Mesenchymal stem cell (in vitro differentiated cells and primary cell): ENCODE results near the gene TSPAN5.

Experiments
- DNase-seq: peaks from one replicate; pipeline ENCODE4 v3.0.0-alpha.2; 2013
- H2AFZ ChIP-seq: one replicate; pipeline ENCODE4 v1.6.1; 2013; ENCODE audit warnings: low read depth, mild to moderate bottlenecking, control low read depth, inconsistent platforms, low read length, moderate library complexity
- H2AK5ac ChIP-seq: 2 replicates; pipeline ENCODE4 v1.6.1; 2013; ENCODE audit warnings: low read length, moderate library complexity, mild to moderate bottlenecking, inconsistent platforms; ENCODE audit not compliant: severe bottlenecking
- H2BK120ac ChIP-seq: one replicate; pipeline ENCODE4 v1.6.1; 2013; ENCODE audit warnings: low read depth, mild to moderate bottlenecking, inconsistent platforms, low read length, moderate library complexity
- H2BK12ac ChIP-seq, 2 experiments: one replicate each; pipeline ENCODE4 v1.6.1; 2013; ENCODE audit warnings: inconsistent platforms in 2 of 2, low read length in 2 of 2, mild to moderate bottlenecking in 2 of 2, moderate library complexity in 2 of 2, control low read depth in 1 of 2
- H2BK15ac ChIP-seq: one replicate; pipeline ENCODE4 v1.6.1; 2013; ENCODE audit warnings: mild to moderate bottlenecking, low read depth, inconsistent platforms; ENCODE audit not compliant: poor library complexity, severe bottlenecking
- H2BK5ac ChIP-seq: 2 replicates; pipeline ENCODE4 v1.6.1; 2013; ENCODE audit warnings: low read depth, mild to moderate bottlenecking, low read length, control low read depth, inconsistent platforms; ENCODE audit not compliant: poor library complexity, severe bottlenecking
- H3K14ac ChIP-seq, 2 experiments: one replicate each; pipeline ENCODE4 v1.6.1; 2013; ENCODE audit warnings: inconsistent platforms in 2 of 2, low read length in 2 of 2, control low read depth in 1 of 2, mild to moderate bottlenecking in 1 of 2, moderate library complexity in 1 of 2
- H3K18ac ChIP-seq, 2 experiments: one replicate each; pipeline ENCODE4 v1.6.1; 2013; ENCODE audit warnings: inconsistent platforms in 2 of 2, low read length in 2 of 2, control low read depth in 1 of 2, low read depth in 1 of 2, mild to moderate bottlenecking in 1 of 2
- H3K23ac ChIP-seq, 2 experiments: one replicate each; pipeline ENCODE4 v1.6.1; 2013; ENCODE audit warnings: inconsistent platforms in 2 of 2, low read length in 2 of 2, mild to moderate bottlenecking in 2 of 2, moderate library complexity in 2 of 2, control low read depth in 1 of 2
- H3K27ac ChIP-seq: 2 replicates; pipeline ENCODE4 v1.5.1; 2013; ENCODE audit warnings: mild to moderate bottlenecking, moderate library complexity, low read length, control low read depth, inconsistent platforms; ENCODE audit not compliant: poor library complexity, severe bottlenecking
- H3K27me3 ChIP-seq, 2 experiments: 2 replicates each; pipeline versions ENCODE4 v1.6.1 to v1.7.0; 2013; ENCODE audit warnings: low read length in 2 of 2, mild to moderate bottlenecking in 2 of 2, moderate library complexity in 2 of 2, control low read depth in 1 of 2, inconsistent platforms in 1 of 2; ENCODE audit not compliant: control insufficient read depth in 1 of 2, insufficient read depth in 1 of 2
- H3K36me3 ChIP-seq, 2 experiments: 2 replicates each; pipeline versions ENCODE4 v1.6.1 to v1.7.0; 2013; ENCODE audit warnings: low read length in 2 of 2, control low read depth in 1 of 2, inconsistent platforms in 1 of 2, low read depth in 1 of 2, mild to moderate bottlenecking in 1 of 2; ENCODE audit not compliant: insufficient read depth in 2 of 2, control insufficient read depth in 1 of 2
- H3K4ac ChIP-seq, 2 experiments: one replicate each; pipeline ENCODE4 v1.6.1; 2013; ENCODE audit warnings: inconsistent platforms in 2 of 2, low read length in 2 of 2, mild to moderate bottlenecking in 2 of 2, moderate library complexity in 2 of 2, control low read depth in 1 of 2, low read depth in 1 of 2
- H3K4me1 ChIP-seq: 2 replicates; pipeline ENCODE4 v1.6.1; 2013; ENCODE audit warnings: low read depth, low read length, control low read depth; ENCODE audit not compliant: control insufficient read depth, insufficient read depth
- H3K4me2 ChIP-seq: 2 replicates; pipeline ENCODE4 v1.6.1; 2013; ENCODE audit warnings: low read length, mild to moderate bottlenecking, inconsistent platforms; ENCODE audit not compliant: poor library complexity, severe bottlenecking
- H3K4me3 ChIP-seq, 2 experiments: 2 replicates each; pipeline versions ENCODE4 v1.5.1 to v1.7.0; 2013; ENCODE audit warnings: low read length in 2 of 2, mild to moderate bottlenecking in 2 of 2, control low read depth in 1 of 2, low read depth in 1 of 2; ENCODE audit not compliant: insufficient read depth in 1 of 2
- H3K79me1 ChIP-seq: replicated peaks from 2 replicates; pipeline ENCODE4 v1.6.1; 2013; ENCODE audit warnings: mild to moderate bottlenecking, control low read depth, low read length, inconsistent platforms; ENCODE audit not compliant: poor library complexity, severe bottlenecking
- H3K9ac ChIP-seq: 2 replicates; pipeline ENCODE4 v1.7.0; 2013; ENCODE audit warnings: mild to moderate bottlenecking, low read length, moderate library complexity
- H3K9me3 ChIP-seq: 2 replicates; pipeline ENCODE4 v1.7.0; 2013; ENCODE audit warnings: mild to moderate bottlenecking, low read length; ENCODE audit not compliant: control insufficient read depth
- H4K8ac ChIP-seq: one replicate; pipeline ENCODE4 v1.6.1; 2013; ENCODE audit warnings: inconsistent platforms, mild to moderate bottlenecking, low read length, moderate library complexity
- H4K91ac ChIP-seq: one replicate; pipeline ENCODE4 v1.6.1; 2013; ENCODE audit warnings: mild to moderate bottlenecking, low read length, inconsistent platforms
- WGBS: methylation state at CpG from one replicate; pipeline ENCODE4 v1.1.7; 2013; ENCODE audit warnings: mixed read lengths; 5-methylcytosine and 5-hydroxymethylcytosine counted together

The TSPAN5 gene

DNA sequence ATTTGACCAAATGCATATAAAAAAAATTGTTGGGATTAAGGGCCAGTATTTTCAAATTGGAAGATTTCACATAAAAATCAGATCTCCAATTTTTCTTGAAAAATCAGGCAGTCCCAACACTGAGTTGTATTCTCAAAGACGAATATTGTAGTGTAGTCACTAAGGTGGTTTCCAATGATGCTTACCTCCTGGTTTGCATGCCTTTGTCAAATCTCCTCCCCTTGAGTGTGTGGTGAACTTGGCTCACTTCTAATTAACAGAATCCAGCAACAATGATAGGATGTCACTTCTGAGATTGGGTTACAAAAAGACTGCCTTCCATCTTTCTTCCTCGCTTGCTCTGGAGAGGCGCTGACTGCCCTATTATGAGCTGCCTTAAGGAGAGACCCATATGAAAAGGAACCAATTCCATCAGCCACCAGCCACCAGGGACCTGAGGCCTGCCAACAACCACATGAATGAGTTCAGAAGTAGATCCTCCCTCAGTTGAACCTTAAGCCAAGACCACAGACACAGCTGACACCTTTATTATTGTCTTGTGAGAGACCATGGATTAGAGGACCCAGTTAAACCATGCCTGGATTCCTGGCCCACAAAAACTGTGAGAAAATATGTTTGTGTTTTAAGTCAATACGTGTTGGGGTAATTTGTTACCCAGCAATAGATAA, 31.2 kb upstream of the TSPAN5 start:
- H4K8ac ChIP-seq = no peak overlapping the region
- no peak overlapping the region for H3K18ac ChIP-seq
- no peaks in the 10 kb centered on the region for H3K79me1 ChIP-seq
- no peak overlapping the region for H3K4me2 ChIP-seq
- H3K9me3 ChIP-seq = no peaks in the 10 kb centered on the region
- H2BK5ac ChIP-seq = no peak overlapping the region
- H4K91ac ChIP-seq = peak overlapping the region; percentile 35
- peak overlapping the region in 1 of 2 experiments; percentile 15 for H2BK12ac ChIP-seq
- 96% methylated on average over 4 of the region's 4 CpGs for WGBS
- H3K27me3 ChIP-seq = no peaks in the 10 kb centered on the region
- H3K4ac ChIP-seq = no peak overlapping the region
- H3K27ac ChIP-seq = no peak overlapping the region
- H3K14ac ChIP-seq = no peak overlapping the region
- H3K36me3 ChIP-seq = no peaks in the 10 kb centered on the region
- DNase-seq = no peak
- H2BK120ac ChIP-seq = peak overlapping the region; percentile 52
- no peaks in the 10 kb centered on the region for H3K4me1 ChIP-seq
- H3K4me3 ChIP-seq = no peak overlapping the region
- H2AFZ ChIP-seq = no peak overlapping the region
- H2BK15ac ChIP-seq = no peak overlapping the region
- H3K23ac ChIP-seq = no peak overlapping the region
- H2AK5ac ChIP-seq = no peak overlapping the region
- H3K9ac ChIP-seq = no peak overlapping the region

DNA sequence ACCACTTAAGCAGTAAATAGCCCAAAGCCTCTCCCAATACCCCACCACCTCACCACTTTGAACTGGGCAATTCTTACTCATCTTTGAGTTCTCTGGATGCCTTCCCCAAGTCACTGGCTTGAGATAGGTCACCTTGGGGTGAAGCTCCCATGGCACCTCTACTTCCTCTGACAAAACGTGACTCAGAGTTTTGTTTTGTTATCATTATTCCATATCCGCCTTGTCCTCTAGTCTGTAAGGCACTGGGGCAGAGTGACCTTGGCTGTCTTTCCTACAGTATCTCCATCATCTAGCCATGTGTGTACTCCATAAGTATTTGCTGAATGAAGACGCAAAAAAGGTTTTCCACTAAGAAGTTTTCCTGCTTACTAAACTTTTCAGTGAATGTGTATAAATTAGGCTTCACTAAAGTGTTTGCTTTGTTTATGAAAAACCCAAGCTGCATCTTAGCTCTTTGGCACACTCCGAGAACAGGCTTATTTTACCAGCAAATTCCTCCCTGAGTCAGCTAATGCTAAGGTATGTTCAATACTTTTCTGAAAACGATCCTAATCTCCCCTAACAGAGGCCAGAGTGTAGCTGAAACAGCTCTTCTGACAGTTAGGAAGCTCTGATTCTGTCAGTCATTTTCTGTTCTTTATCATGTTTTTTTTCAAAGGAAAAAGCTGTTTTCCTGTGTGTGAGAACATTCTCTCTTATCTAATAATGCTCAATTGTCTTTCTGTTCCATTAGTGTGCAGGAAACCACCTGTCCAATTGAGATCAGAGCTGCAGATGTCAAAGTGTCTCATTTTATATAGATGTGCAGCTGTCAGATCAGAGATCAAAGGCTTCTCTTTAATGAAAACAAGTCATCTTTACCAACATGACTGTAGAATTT, 30.2 kb upstream of the TSPAN5 start:
- Histone ChIP-seq H3K79me1 (no peaks in the 10 kb centered on the region), H3K4me2 (no peak overlapping the region), H2AFZ (no peak overlapping the region), H3K4me1 (no peaks in the 10 kb centered on the region), H2BK120ac (no peak overlapping the region), H2BK5ac (no peak overlapping the region), H2AK5ac (no peak overlapping the region), H2BK15ac (no peak overlapping the region), H3K27ac (no peak overlapping the region), H2BK12ac (no peak overlapping the region), H3K27me3 (no peaks in the 10 kb centered on the region), H3K4me3 (no peak overlapping the region), H4K91ac (no peak overlapping the region), H3K4ac (no peak overlapping the region), H4K8ac (no peak overlapping the region), H3K9me3 (no peaks in the 10 kb centered on the region), H3K14ac (no peak overlapping the region), H3K36me3 (no peaks in the 10 kb centered on the region), H3K9ac (no peak overlapping the region), H3K23ac (no peak overlapping the region), H3K18ac (no peak overlapping the region)
- 35% methylated on average over 4 of the region's 5 CpGs for WGBS
- DNase-seq = peak; percentile 80

DNA sequence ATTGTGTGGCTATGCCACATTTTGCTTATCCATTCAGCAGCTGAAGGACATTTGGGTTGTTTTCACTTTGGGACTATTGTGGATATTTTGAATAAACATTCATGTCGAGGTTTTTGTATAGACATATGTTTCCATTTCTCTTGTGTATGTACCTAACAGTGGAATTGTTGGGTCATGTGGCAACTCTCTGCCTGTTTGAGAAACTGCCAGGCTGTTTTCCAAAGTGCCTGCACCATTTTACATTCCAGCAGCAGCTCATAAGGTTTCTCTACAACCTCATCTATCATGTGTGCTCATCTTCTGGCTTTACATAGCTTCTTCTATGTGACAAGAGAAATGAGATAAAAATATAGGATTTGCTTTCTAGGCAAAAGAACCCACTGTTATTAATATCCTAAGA, 29.5 kb upstream of the TSPAN5 start:
- Histone ChIP-seq H4K8ac (no peak overlapping the region), H3K9me3 (no peaks in the 10 kb centered on the region), H3K27me3 (no peaks in the 10 kb centered on the region), H3K4me1 (no peaks in the 10 kb centered on the region), H3K4ac (no peak overlapping the region), H3K36me3 (no peaks in the 10 kb centered on the region), H2BK120ac (no peak overlapping the region), H2AK5ac (no peak overlapping the region), H3K79me1 (no peaks in the 10 kb centered on the region), H4K91ac (no peak overlapping the region), H3K4me3 (no peak overlapping the region), H3K4me2 (no peak overlapping the region), H2AFZ (no peak overlapping the region), H2BK5ac (no peak overlapping the region), H3K9ac (no peak overlapping the region), H3K27ac (no peak overlapping the region), H2BK15ac (no peak overlapping the region), H3K18ac (no peak overlapping the region), H2BK12ac (no peak overlapping the region), H3K14ac (no peak overlapping the region), H3K23ac (no peak overlapping the region)
- peak; percentile 25 for DNase-seq
- 86% methylated on average over 1 of the region's 1 CpG for WGBS

DNA sequence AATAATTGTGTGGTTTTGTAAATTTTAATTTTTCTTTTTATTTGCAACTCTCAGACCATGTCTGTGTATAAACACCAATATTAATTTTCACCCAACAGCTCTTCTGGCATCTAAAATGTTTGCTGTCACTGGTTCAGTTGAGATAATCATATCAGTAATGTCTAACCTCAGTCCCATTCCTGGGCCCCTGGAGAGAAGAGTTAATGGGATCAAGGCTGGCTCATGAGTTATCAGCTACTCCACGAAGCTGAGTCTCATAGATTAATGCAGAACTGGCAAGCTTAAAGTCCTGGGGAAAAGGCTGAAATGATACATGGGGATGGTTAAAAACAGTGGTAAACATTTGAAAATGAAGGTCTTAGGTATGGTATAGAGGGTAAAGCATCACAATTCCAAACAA, 28.4 kb upstream of the TSPAN5 start:
- Histone ChIP-seq H3K4me1 (no peaks in the 10 kb centered on the region), H2AK5ac (no peak overlapping the region), H3K18ac (no peak overlapping the region), H3K4me2 (no peak overlapping the region), H2BK12ac (no peak overlapping the region), H3K27ac (no peak overlapping the region), H4K8ac (no peak overlapping the region), H3K27me3 (no peaks in the 10 kb centered on the region), H3K4ac (no peak overlapping the region), H3K23ac (no peak overlapping the region), H3K9ac (no peak overlapping the region), H3K79me1 (no peaks in the 10 kb centered on the region), H2AFZ (no peak overlapping the region), H3K9me3 (no peaks in the 10 kb centered on the region), H3K36me3 (no peaks in the 10 kb centered on the region), H2BK15ac (no peak overlapping the region), H3K4me3 (no peak overlapping the region), H3K14ac (no peak overlapping the region), H2BK120ac (no peak overlapping the region), H4K91ac (no peak overlapping the region), H2BK5ac (no peak overlapping the region)
- DNase-seq = no peak
- WGBS = 88% methylated on average over 1 of the region's 1 CpG
